ENCODE measurements around the gene PARD3. TPM values are rescaled to one million over a fixed set of nuclear protein-coding genes. Genes with fewer than 3 reads are reported as not detected.

The PARD3 gene
- total RNA-seq, 4 donors from 2014 or later = 150 to 172 (median 165) TPM

DNA sequence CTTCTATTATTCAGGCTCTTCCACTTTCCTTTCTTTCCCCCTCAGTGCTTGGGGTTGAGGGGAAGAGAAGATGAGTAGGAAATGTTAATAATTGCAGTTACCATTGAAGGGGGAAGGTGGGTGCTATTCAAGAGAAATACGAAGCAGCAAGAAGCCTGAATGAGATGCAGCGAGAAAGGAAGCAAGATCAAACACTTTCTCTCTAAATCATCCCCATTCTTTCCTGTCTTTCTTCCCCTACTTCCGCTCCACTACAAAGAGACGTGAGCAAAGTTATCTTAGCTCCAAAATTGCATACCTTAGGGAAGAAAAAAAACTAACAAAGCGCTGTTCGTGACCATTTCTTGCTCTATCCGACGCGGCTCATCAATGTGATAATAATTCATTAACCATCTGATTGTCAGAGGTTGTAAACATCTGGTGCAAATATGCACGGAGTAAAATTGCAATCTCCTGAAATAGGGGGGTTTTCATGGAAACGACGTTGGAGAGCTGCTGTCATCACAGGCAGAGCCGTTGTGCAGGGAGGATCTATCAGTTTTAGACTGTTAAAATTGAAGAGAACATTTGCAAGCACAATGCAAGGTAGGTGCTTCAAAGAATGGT lies 15.2 kb upstream of the PARD3 start:
- no peak overlapping the region for H3K4me3 ChIP-seq (ENCODE audit: low read depth, poor library complexity, severe bottlenecking)
- WGBS, 2 donors = 35 to 39% methylated on average over 13 of the region's 13 CpGs
- intact Hi-C loops (cut with DNase I; ENCODE audit: low total_unique reads) = no loop called here

DNA sequence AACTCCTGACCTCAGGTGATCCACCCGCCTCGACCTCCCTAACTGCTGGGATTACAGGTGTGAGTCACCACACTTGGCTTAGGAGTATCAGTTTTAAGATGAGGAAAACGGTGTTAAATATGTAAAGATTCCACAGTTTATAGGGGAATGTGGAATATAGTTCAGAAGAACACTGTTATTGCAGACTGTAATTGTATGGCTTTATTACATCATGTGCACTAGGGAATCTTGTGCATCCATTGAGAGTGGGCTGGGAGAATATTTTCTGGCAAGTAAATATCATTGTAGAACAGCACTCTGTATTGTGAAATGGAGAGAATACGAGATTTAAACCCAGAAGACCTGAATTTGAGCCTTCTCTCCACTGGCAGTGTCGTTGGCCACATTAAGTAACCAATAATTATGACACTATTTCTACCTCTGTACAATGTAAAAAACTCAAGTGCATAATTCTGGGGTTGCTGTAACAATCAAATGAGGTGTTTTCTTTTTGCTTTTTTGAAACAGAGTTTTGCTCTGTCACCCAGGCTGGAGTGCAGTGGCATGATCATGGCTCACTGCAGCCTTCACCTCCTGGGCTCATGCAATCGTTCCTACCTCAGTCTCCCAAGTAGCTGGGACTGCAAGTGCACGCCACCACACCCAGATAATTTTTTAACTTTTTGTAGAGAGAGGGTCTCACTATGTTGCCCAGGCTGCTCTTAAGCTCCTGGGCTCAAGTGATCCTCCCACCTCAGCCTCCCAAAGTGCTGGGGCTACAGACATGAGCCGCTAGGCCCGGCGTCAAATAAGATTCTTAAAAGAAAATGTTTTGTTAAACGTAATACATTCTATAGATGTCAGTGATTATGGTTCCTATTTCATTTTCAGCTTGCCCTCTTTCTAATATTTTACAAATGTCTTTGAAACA lies 12.0 kb upstream of the PARD3 start:
- peak in 1 of 2 donors; percentile 50 for DNase-seq (ENCODE audit: low spot score in 2 of 2)
- no peak for TF ChIP-seq POLR2A (IDR thresholded peaks at IDR 0.05)
- no peak for TF ChIP-seq CTCF (IDR thresholded peaks at IDR 0.05)
- WGBS, 2 donors = 84 to 85% methylated on average over 11 of the region's 11 CpGs
- no peak overlapping the region for H3K4me3 ChIP-seq (ENCODE audit: low read depth, poor library complexity, severe bottlenecking)
- intact Hi-C loops (cut with DNase I; ENCODE audit: low total_unique reads) = no loop called here

More for the DNA sequence above, 15.2 kb upstream of the PARD3 start:
- DNase-seq (ENCODE audit: low spot score in 2 of 2) = no peak
- TF ChIP-seq CTCF (IDR thresholded peaks at IDR 0.05) (no peak), POLR2A (IDR thresholded peaks at IDR 0.05) (no peak)

- peak in 1 of 2 donors; percentile 67 for DNase-seq (ENCODE audit: low spot score in 2 of 2)
- WGBS, 2 donors = 86 to 89% methylated on average over 6 of the region's 6 CpGs
- no peak for TF ChIP-seq POLR2A (IDR thresholded peaks at IDR 0.05)
- no peak for TF ChIP-seq CTCF (IDR thresholded peaks at IDR 0.05)
Measured at GRCh38 chr10:34826221-34826620, 11.1 kb upstream of the PARD3 start.

DNA sequence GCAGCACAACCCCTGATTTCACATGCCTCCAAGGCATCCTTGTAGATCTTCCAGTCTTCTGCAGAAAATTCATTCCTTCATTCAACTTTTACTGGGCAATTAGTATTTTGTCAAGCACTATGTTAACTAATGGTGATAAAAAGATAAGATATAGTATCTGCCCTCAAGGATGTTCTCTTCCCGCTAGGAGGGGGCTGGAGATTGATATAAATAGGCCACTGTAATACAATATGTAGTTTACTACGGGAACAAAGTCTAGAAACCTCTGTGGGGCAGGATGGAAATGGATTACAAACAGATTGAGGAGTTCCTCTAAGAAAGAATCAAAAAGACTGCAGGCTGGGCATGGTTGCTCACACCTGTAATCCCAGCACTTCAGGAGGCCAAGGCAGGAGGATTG lies 10.3 kb upstream of the PARD3 start:
- 46 to 49% methylated on average over 2 of the region's 2 CpGs for WGBS, 2 donors
- TF ChIP-seq CTCF (IDR thresholded peaks at IDR 0.05) (no peak), POLR2A (IDR thresholded peaks at IDR 0.05) (no peak)

More at GRCh38 chr10:34826221-34826620, 11.1 kb upstream of the PARD3 start:
- H3K4me3 ChIP-seq (ENCODE audit: low read depth, poor library complexity, severe bottlenecking) = no peak overlapping the region
- intact Hi-C loops (cut with DNase I; ENCODE audit: low total_unique reads) = no loop called here

GRCh38 chr10:34824870-34825269 lies 9.8 kb upstream of the PARD3 start:
- 70 to 81% methylated on average over 2 of the region's 2 CpGs for WGBS, 2 donors
- TF ChIP-seq POLR2A (IDR thresholded peaks at IDR 0.05) = no peak
- TF ChIP-seq CTCF (IDR thresholded peaks at IDR 0.05) = no peak
- intact Hi-C loops (cut with DNase I; ENCODE audit: low total_unique reads) = no loop called here
- DNase-seq (ENCODE audit: low spot score in 2 of 2) = peak in 1 of 2 donors; percentile 70
- no peak overlapping the region for H3K4me3 ChIP-seq (ENCODE audit: low read depth, poor library complexity, severe bottlenecking)

More for the DNA sequence above, 10.3 kb upstream of the PARD3 start:
- no peak for DNase-seq (ENCODE audit: low spot score in 2 of 2)
- H3K4me3 ChIP-seq (ENCODE audit: low read depth, poor library complexity, severe bottlenecking) = no peak overlapping the region
- intact Hi-C loops (cut with DNase I; ENCODE audit: low total_unique reads) = no loop called here
